B cell (primary cell): Measurements from ENCODE around the gene SLC29A3.

ENCODE experiments used
- CTCF ChIP-seq: fragments of 200-600 bp; IDR thresholded peaks from one replicate; pipeline ENCODE4 v1.8.0; 2022; ENCODE audit warnings: antibody characterized with exemption, mild to moderate bottlenecking
- EZH2 ChIP-seq: IDR thresholded peaks from 2 replicates; pipeline ENCODE4 v1.6.1; 2012; ENCODE audit warnings: borderline replicate concordance, low read depth, mild to moderate bottlenecking, moderate library complexity, low read length; ENCODE audit not compliant: insufficient read depth, poor library complexity, severe bottlenecking

GRCh38 chr10:71381611-71382010 lies 62.6 kb downstream of the SLC29A3 start:
- TF ChIP-seq CTCF (no peak), EZH2 (no peak)
